ENCODE data around the gene KRT13.

DNA sequence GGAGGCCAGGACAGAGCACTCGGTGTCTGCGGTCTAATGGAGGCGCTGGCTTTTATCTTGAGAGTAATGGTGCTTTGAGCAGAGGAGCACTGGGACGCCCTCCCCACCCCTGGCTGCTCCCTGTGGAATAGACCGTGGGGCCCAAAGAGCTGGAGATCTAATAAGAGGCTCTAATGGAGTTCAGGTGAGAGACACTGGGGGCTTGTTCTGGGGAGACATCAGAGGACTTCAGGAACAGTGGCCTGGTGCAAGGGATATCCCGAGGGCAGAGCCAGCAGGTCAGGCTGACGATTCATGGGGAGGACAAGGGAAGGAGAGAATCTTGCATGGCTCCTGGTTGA is 32.2 kb upstream of the KRT13 start:
- TF ChIP-seq POLR2AphosphoS5 (IDR thresholded peaks at IDR 0.05; ENCODE audit: low read depth, low read length) = no peak
- no peak for TF ChIP-seq POLR2A (IDR thresholded peaks at IDR 0.05; ENCODE audit: low read depth, low read length)
- TF ChIP-seq TAF1 (IDR thresholded peaks at IDR 0.05; ENCODE audit: borderline replicate concordance, low read depth, low read length) = no peak

Measured in GM12892 (cell line).